Esophagus squamous epithelium (tissue), 5 donors: ENCODE results near the gene CROT. TPM values are rescaled to one million over a fixed set of nuclear protein-coding genes. Genes with fewer than 3 reads are reported as not detected.

Source experiments
- DNase-seq: peaks from one replicate; lab custom pipeline; 2025; lab: John Stamatoyannopoulos, UW
- H3K27ac ChIP-seq, 4 donors: fragments of 200-600 bp; sonication (generic); one replicate each; pipeline ENCODE4 v1.5.1; 2016 to 2019; ENCODE audit warnings: mild to moderate bottlenecking in 1 of 4
- H3K27me3 ChIP-seq, 4 donors: fragments of 200-600 bp; sonication (generic); 1 replicate in 3 of 4; 2 replicates in 1 of 4; pipeline versions ENCODE4 v1.5.1 to v1.6.0; 2017 to 2021; ENCODE audit warnings: antibody characterized with exemption in 1 of 4
- H3K36me3 ChIP-seq, 3 donors: fragments of 200-600 bp; sonication (generic); one replicate each; pipeline ENCODE4 v1.5.1; 2016 to 2019
- H3K4me1 ChIP-seq, 3 donors: fragments of 200-600 bp; sonication (generic); one replicate each; pipeline ENCODE4 v1.5.1; 2017 to 2019
- H3K4me3 ChIP-seq, 4 donors: fragments of 200-600 bp; sonication (generic); 1 replicate in 3 of 4; 2 replicates in 1 of 4; pipeline ENCODE4 v1.5.1; 2016 to 2019; ENCODE audit warnings: mild to moderate bottlenecking in 2 of 4, moderate library complexity in 1 of 4
- H3K9me3 ChIP-seq, 3 donors: fragments of 200-600 bp; sonication (generic); one replicate each; pipeline ENCODE4 v1.5.1; 2016 to 2019
- POLR2A ChIP-seq, 4 donors: fragments of 450-650 bp; IDR thresholded peaks; one replicate each; pipeline ENCODE4 v1.6.1; 2017; ENCODE audit warnings: antibody characterized with exemption in 4 of 4, mild to moderate bottlenecking in 4 of 4, moderate library complexity in 3 of 4
- whole genome bisulfite sequencing, 2 donors: methylation state at CpG; one replicate each; pipeline ENCODE4 v1.1.5; 2018; 5-methylcytosine and 5-hydroxymethylcytosine counted together
- intact Hi-C: fragments of 100-400 bp; cut with DNase I; formaldehyde crosslinking; loops from one replicate; pipeline ENCODE4 v1.15.0; 2022
- total RNA-seq, 4 donors: library from RNA; depleted of rRNA; stranded (reverse); fragments of >200 nt; gene quantifications; one replicate each; pipeline ENCODE4 v1.1.0, GENCODE V29; 2016
- TF ChIP-seq, protein P1 (sequence below), 6 experiments: fragments of 450-650 bp in 4 of 6; fragments of 200-600 bp in 2 of 6; sonication (generic) in 2 of 6; IDR thresholded peaks; one replicate each; pipeline ENCODE4 v1.5.1; 2016 to 2019; ENCODE audit warnings: antibody characterized with exemption in 6 of 6, mild to moderate bottlenecking in 4 of 6, moderate library complexity in 4 of 6
- donor health status: DM: yes; HTN: yes; CAD: no.

CROT gene
- total RNA-seq, 4 donors from 2014 or later: 34.5 to 42.2 (median 36.1) TPM

DNA sequence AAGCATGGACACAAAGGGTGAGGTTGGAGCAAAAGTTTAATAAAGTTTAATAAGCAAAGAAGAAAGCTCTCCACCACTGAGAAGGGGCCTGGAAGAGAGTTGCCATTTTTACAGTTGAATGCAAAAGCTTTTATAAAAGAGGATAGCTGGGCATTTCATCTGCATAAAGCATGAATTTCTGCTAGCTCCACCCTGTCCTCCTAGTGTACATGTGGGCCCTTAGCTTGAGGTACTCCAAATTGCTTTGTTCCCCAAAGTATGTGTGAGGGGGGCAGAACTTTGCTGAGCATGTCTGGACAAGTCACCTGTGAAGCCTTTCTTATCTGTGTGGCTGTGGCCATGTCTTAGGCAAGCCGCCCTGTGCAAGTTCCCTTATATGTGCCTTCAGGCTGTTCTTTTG lies 22.6 kb upstream of the CROT start:
- DNase-seq: no peak
- no peak for TF ChIP-seq POLR2A (IDR thresholded peaks at IDR 0.05)
- TF ChIP-seq, protein P1, sequence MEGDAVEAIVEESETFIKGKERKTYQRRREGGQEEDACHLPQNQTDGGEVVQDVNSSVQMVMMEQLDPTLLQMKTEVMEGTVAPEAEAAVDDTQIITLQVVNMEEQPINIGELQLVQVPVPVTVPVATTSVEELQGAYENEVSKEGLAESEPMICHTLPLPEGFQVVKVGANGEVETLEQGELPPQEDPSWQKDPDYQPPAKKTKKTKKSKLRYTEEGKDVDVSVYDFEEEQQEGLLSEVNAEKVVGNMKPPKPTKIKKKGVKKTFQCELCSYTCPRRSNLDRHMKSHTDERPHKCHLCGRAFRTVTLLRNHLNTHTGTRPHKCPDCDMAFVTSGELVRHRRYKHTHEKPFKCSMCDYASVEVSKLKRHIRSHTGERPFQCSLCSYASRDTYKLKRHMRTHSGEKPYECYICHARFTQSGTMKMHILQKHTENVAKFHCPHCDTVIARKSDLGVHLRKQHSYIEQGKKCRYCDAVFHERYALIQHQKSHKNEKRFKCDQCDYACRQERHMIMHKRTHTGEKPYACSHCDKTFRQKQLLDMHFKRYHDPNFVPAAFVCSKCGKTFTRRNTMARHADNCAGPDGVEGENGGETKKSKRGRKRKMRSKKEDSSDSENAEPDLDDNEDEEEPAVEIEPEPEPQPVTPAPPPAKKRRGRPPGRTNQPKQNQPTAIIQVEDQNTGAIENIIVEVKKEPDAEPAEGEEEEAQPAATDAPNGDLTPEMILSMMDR (IDR thresholded peaks at IDR 0.05): no peak
- H3K27ac ChIP-seq: no peak overlapping the region

DNA sequence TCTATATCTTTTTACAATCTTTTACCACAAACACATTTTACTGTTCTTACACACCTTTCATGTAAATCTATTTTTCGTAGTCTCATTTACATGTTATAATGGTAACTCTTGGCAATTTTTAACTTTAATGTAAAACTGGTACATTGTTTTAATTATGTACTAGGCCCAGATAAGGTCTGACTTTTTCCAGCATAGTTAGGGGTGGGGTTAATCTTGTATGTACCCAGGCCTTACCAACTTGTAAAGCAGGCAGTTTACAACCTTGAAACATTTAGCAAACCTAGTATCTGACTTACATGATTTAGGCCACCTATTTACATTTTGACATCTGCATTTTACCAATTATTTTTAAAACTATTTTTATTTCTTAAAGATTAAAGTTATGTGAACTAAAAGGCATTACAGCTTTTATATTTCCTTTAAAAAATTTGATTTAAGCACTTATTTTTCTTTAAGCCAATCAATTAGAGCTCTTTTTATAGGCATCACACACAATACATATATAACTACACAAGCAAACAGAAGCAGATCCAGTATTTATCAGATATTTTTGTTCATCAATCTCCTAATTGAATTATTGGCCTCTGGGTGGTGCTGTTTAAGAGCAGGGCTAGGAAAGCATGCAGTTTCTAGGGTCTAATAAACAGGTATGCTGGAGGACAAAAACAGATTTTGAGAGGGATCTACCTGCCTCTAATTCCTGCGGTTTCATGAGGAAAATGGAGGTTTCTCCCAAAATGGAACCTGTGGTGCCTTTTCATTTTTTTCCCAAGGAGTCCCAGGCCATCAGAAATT lies 19.7 kb upstream of the CROT start:
- H3K36me3 ChIP-seq: peaks cover 0 to 84% (median 0%) of the 10 kb centered on the region in 3 donors
- TF ChIP-seq, protein P1 (IDR thresholded peaks at IDR 0.05): peak in 1 of 6 experiments; percentile 6
- TF ChIP-seq POLR2A (IDR thresholded peaks at IDR 0.05): no peak
- H3K4me3 ChIP-seq: no peak overlapping the region
- H3K9me3 ChIP-seq: peaks cover 0 to 41% (median 39%) of the 10 kb centered on the region in 3 donors
- no peak for DNase-seq
- intact Hi-C loops: no loop called here
- 95 to 96% methylated on average over 2 of the region's 2 CpGs for WGBS, 2 donors
- no peak overlapping the region for H3K27ac ChIP-seq
- H3K27me3 ChIP-seq: no peaks in the 10 kb centered on the region
- H3K4me1 ChIP-seq: peaks cover 0 to 5% (median 0%) of the 10 kb centered on the region in 3 donors

More for the DNA sequence above, 22.6 kb upstream of the CROT start:
- H3K4me3 ChIP-seq: no peak overlapping the region
- 54 to 64% methylated on average over 1 of the region's 1 CpG for whole genome bisulfite sequencing, 2 donors
- intact Hi-C loops: no loop called here
- H3K36me3 ChIP-seq: peaks cover 0 to 59% (median 0%) of the 10 kb centered on the region in 3 donors
- H3K4me1 ChIP-seq: peaks cover 9 to 22% (median 9%) of the 10 kb centered on the region in 3 donors
- peaks cover 0 to 17% (median 12%) of the 10 kb centered on the region in 3 donors for H3K9me3 ChIP-seq
- no peaks in the 10 kb centered on the region for H3K27me3 ChIP-seq

DNA sequence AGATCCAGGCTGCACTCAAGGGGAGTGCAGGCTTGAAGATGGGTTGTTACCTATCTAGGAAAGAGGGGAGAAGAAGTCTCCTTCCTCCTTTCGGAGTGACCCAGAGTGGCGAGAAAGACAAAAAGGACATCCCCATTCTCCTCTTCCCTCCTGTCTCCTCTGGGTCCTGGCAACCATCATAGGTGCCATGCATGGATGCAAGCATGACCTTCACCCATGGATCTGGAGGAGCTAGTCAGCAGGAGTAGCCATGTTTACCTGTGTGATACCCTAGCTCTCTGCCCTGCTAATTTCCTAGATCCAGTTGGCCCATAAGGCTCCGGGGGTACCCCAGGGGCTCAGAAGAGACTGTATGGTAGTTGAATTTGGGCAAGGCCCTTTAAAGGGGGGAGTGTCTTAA lies 17.2 kb upstream of the CROT start:
- Histone ChIP-seq H3K27me3 (no peaks in the 10 kb centered on the region), H3K27ac (no peak overlapping the region), H3K9me3 (peaks cover 0 to 41% (median 36%) of the 10 kb centered on the region in 3 donors), H3K36me3 (peaks cover 0 to 77% (median 0%) of the 10 kb centered on the region in 3 donors), H3K4me1 (peaks cover 0 to 5% (median 0%) of the 10 kb centered on the region in 3 donors), H3K4me3 (no peak overlapping the region)
- 85 to 100% methylated on average over 3 of the region's 3 CpGs for WGBS, 2 donors
- intact Hi-C loops: no loop called here
- no peak for DNase-seq
- TF ChIP-seq, protein P1 (IDR thresholded peaks at IDR 0.05): no peak
- TF ChIP-seq POLR2A (IDR thresholded peaks at IDR 0.05): no peak

DNA sequence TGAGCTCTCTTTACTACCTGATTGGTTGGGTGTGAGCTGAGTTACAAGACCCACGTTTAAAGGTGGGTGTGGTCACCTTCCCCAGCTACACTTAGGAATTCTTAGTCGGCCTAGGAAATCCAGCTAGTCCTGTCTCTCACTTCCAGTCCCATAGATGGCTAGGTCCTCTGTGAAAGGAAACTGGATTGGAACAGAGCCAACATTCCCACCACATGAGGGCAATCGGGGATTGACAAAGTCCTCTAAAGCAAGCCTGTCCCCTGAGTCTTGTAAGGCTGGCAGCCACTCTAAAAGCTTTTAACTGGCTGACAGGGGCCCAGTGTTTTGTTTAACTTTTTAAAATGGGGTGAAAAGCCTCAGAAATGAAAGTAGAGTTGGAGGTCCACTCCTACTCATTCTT lies 15.1 kb upstream of the CROT start:
- TF ChIP-seq, protein P1 (IDR thresholded peaks at IDR 0.05): no peak
- no peak for TF ChIP-seq POLR2A (IDR thresholded peaks at IDR 0.05)
- DNase-seq: no peak
- Histone ChIP-seq H3K9me3 (peaks cover 0 to 41% (median 34%) of the 10 kb centered on the region in 3 donors), H3K27ac (no peak overlapping the region), H3K4me1 (peaks cover 0 to 4% (median 0%) of the 10 kb centered on the region in 3 donors), H3K36me3 (peaks cover 0 to 72% (median 0%) of the 10 kb centered on the region in 3 donors), H3K4me3 (no peak overlapping the region), H3K27me3 (no peaks in the 10 kb centered on the region)
- WGBS, 2 donors: 71 to 82% methylated on average over 3 of the region's 3 CpGs
- intact Hi-C loops: no loop called here

DNA sequence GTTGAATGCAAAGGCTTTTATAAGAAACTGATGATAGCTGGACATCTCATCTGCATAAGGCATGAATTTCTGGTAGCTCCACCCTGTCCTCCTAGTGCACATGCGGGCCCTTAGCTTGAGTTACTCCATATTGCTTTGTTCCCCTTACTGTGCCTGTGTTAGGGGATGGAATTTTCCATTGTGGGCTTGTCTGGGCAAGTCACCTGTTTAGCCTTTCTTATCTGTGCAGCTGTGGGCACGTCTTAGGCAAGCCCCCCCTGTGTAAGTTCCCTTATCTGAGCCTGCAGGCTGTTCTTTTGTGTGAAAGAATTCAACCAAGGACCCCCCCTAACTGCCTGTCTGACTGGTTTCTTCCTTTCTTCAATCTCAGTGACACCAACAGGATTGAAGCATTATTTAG lies 14.5 kb upstream of the CROT start:
- intact Hi-C loops: no loop called here
- 46 to 51% methylated on average over 2 of the region's 2 CpGs for WGBS, 2 donors
- no peaks in the 10 kb centered on the region for H3K27me3 ChIP-seq
- H3K27ac ChIP-seq: no peak overlapping the region
- no peak overlapping the region for H3K4me3 ChIP-seq
- peaks cover 0 to 41% (median 34%) of the 10 kb centered on the region in 3 donors for H3K9me3 ChIP-seq
- no peak for DNase-seq
- TF ChIP-seq POLR2A (IDR thresholded peaks at IDR 0.05): no peak
- TF ChIP-seq, protein P1 (IDR thresholded peaks at IDR 0.05): no peak
- peaks cover 0 to 72% (median 0%) of the 10 kb centered on the region in 3 donors for H3K36me3 ChIP-seq
- H3K4me1 ChIP-seq: peaks cover 0 to 4% (median 0%) of the 10 kb centered on the region in 3 donors
